ENCODE results near the gene NLRP12.
"Not testable (repeated sequence)": the region's sequence is repeated elsewhere in the genome, so short reads cannot be mapped to it uniquely, and the experiment has no call there.

DNA sequence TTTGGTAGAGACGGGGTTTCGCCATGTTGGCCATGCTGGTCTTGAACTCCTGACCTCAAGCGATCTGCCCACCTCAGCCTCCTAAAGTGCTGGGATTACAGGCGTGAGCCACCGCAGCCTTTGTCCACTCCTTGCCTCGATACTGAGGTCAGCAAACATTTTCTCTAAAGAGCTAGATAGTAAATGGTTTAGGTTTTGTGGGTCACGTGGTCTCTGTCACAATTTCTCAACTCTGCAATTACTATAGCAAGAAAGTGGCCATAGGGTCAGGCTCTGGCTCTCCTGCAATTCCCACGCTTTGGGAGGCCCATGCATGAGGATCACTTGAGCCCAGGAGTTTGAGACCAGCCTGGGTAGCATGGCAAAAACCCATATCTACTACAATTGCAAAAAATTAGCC is 42.8 kb downstream of the NLRP12 start:
- TF ChIP-seq, protein P1, sequence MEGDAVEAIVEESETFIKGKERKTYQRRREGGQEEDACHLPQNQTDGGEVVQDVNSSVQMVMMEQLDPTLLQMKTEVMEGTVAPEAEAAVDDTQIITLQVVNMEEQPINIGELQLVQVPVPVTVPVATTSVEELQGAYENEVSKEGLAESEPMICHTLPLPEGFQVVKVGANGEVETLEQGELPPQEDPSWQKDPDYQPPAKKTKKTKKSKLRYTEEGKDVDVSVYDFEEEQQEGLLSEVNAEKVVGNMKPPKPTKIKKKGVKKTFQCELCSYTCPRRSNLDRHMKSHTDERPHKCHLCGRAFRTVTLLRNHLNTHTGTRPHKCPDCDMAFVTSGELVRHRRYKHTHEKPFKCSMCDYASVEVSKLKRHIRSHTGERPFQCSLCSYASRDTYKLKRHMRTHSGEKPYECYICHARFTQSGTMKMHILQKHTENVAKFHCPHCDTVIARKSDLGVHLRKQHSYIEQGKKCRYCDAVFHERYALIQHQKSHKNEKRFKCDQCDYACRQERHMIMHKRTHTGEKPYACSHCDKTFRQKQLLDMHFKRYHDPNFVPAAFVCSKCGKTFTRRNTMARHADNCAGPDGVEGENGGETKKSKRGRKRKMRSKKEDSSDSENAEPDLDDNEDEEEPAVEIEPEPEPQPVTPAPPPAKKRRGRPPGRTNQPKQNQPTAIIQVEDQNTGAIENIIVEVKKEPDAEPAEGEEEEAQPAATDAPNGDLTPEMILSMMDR (IDR thresholded peaks at IDR 0.05) = not testable (repeated sequence)
- TF ChIP-seq EZH2 (IDR thresholded peaks at IDR 0.05; ENCODE audit: borderline replicate concordance, insufficient read depth, low read depth, low read length, poor library complexity, severe bottlenecking) = not testable (repeated sequence)
